ENCODE results near the gene SMAD4. TPM values are rescaled to one million over a fixed set of nuclear protein-coding genes. Genes with fewer than 3 reads are reported as not detected.

SMAD4 gene
- total and polyA plus RNA-seq, 2 experiments from 2014 or later, result 41.9 to 103 TPM

GRCh38 chr18:51010218-51010617 lies 19.8 kb upstream of the SMAD4 start (continued):
- TF ChIP-seq ZNF462 (CRISPR knock-in tag; IDR thresholded peaks at IDR 0.05), result no peak
- no peak for TF ChIP-seq REST (IDR thresholded peaks at IDR 0.05; ENCODE audit: unreplicated experiment)
- no peak for TF ChIP-seq JUNB (IDR thresholded peaks at IDR 0.05; ENCODE audit: unreplicated experiment)
- no peak for TF ChIP-seq CREB1 (CRISPR knock-in tag; IDR thresholded peaks at IDR 0.05; ENCODE audit: low read depth)

- ATAC-seq (no peak), DNase-seq (ENCODE audit: low spot score) (no peak)
- no peak overlapping the region for H3K4me2 ChIP-seq
- H2AFZ ChIP-seq, result no peak overlapping the region
- H3K4me3 Mint-ChIP-seq, result no peak overlapping the region
- H3K9me2 ChIP-seq (ENCODE audit: insufficient read depth), result peaks cover 12% of the 10 kb centered on the region; the same call in 1 of the 2 replicates
- no peaks in the 10 kb centered on the region for H3K27me3 ChIP-seq (ENCODE audit: insufficient read depth)
- H3K4me1 Mint-ChIP-seq, result peaks cover 9% of the 10 kb centered on the region
- H3K9me3 Mint-ChIP-seq, result peaks cover 20% of the 10 kb centered on the region
- no peaks in the 10 kb centered on the region for H3K79me2 ChIP-seq (replicated peaks; ENCODE audit: insufficient read depth)
- H4K20me1 ChIP-seq (replicated peaks; ENCODE audit: insufficient read depth), result no peaks in the 10 kb centered on the region
- H3K36me3 ChIP-seq (ENCODE audit: insufficient read depth), result no peaks in the 10 kb centered on the region
- TF ChIP-seq REST (IDR thresholded peaks at IDR 0.05; ENCODE audit: unreplicated experiment) (no peak), JUNB (IDR thresholded peaks at IDR 0.05; ENCODE audit: unreplicated experiment) (no peak)
- peaks cover 6% of the 10 kb centered on the region for H3K27me3 Mint-ChIP-seq (ENCODE audit: insufficient read depth, low read depth, poor library complexity)
- no peak overlapping the region for H3K27ac ChIP-seq (ENCODE audit: low read depth)
- no peak overlapping the region for H3K27ac Mint-ChIP-seq
- peaks cover under 1% of the 10 kb centered on the region; the same call in 1 of the 2 replicates for H3K4me1 ChIP-seq (ENCODE audit: insufficient read depth)
- no peaks in the 10 kb centered on the region for H3F3A ChIP-seq (replicated peaks; ENCODE audit: low read depth)
- H3K36me3 Mint-ChIP-seq (ENCODE audit: low read depth), result peaks cover 15% of the 10 kb centered on the region
- no peak overlapping the region for H3K4me3 ChIP-seq
Measured at GRCh38 chr18:51011709-51012108, 18.3 kb upstream of the SMAD4 start.
